Peyer's patch (tissue), 4 donors: ENCODE data around the gene SMPD4.
"Not testable (repeated sequence)": the region's sequence is repeated elsewhere in the genome, so short reads cannot be mapped to it uniquely, and the experiment has no call there.

Source experiments
- POLR2A ChIP-seq, 2 donors: fragments of 450-650 bp; IDR thresholded peaks; one replicate each; pipeline ENCODE4 v1.5.1; 2017; ENCODE audit warnings: antibody characterized with exemption in 2 of 2, mild to moderate bottlenecking in 2 of 2, moderate library complexity in 2 of 2
- TF ChIP-seq, protein P1 (sequence below), 6 experiments: fragments of 450-650 bp in 4 of 6; fragments of 200-600 bp in 2 of 6; sonication (generic) in 1 of 6; IDR thresholded peaks; one replicate each; pipeline ENCODE4 v1.5.1; 2017 to 2019; ENCODE audit warnings: antibody characterized with exemption in 6 of 6, mild to moderate bottlenecking in 3 of 6, moderate library complexity in 1 of 6

DNA sequence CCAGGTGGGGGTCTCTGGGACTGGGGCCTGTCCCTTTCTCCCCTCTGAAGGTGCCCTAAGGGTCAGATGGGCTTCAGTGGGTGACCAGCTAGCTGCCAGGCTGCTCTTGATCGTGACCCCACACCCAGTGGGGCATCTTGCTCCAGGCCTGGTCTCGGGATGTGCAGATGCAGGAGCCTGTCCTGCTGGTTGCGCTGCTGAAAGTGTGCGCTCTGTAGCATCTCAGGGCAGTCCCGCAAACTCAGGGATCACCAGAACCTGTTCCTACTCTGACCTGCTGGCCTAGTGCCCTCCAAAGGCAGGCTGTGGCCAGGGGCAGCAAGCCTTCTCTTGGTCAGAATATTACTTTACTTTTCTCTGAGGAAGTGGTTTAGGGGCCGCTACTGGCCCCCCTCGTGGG, 40.9 kb downstream of the SMPD4 start:
- TF ChIP-seq, protein P1, sequence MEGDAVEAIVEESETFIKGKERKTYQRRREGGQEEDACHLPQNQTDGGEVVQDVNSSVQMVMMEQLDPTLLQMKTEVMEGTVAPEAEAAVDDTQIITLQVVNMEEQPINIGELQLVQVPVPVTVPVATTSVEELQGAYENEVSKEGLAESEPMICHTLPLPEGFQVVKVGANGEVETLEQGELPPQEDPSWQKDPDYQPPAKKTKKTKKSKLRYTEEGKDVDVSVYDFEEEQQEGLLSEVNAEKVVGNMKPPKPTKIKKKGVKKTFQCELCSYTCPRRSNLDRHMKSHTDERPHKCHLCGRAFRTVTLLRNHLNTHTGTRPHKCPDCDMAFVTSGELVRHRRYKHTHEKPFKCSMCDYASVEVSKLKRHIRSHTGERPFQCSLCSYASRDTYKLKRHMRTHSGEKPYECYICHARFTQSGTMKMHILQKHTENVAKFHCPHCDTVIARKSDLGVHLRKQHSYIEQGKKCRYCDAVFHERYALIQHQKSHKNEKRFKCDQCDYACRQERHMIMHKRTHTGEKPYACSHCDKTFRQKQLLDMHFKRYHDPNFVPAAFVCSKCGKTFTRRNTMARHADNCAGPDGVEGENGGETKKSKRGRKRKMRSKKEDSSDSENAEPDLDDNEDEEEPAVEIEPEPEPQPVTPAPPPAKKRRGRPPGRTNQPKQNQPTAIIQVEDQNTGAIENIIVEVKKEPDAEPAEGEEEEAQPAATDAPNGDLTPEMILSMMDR (IDR thresholded peaks at IDR 0.05) = not testable (repeated sequence)
- not testable (repeated sequence) for TF ChIP-seq POLR2A (IDR thresholded peaks at IDR 0.05)
